HG02981 (cell line): ENCODE measurements around the gene EFCAB8.
"Not testable (repeated sequence)": the region's sequence is repeated elsewhere in the genome, so short reads cannot be mapped to it uniquely, and the experiment has no call there.

Experiments used
- ATAC-seq: cut with Tn5 transposase; IDR thresholded peaks from one replicate; pipeline ENCODE4 v1.9.1; 2021; ENCODE audit warnings: mild to moderate bottlenecking, moderate library complexity; ENCODE audit not compliant: unreplicated experiment

EFCAB8 gene

GRCh38 chr20:32943490-32944052 is 84.8 kb downstream of the EFCAB8 start:
- ATAC-seq, result no peak

GRCh38 chr20:32945710-32946221 is 87.0 kb downstream of the EFCAB8 start:
- ATAC-seq, result no peak

- no peak for ATAC-seq
Measured at GRCh38 chr20:32946629-32947028, 87.9 kb downstream of the EFCAB8 start.

GRCh38 chr20:32950539-32950938 is 91.8 kb downstream of the EFCAB8 start:
- ATAC-seq, result not testable (repeated sequence)

- no peak for ATAC-seq
Measured at GRCh38 chr20:32957459-32957858, 98.7 kb downstream of the EFCAB8 start.

- ATAC-seq, result no peak
Measured at GRCh38 chr20:32958574-32958973, 99.9 kb downstream of the EFCAB8 start.

GRCh38 chr20:32959351-32960221 is 100.9 kb downstream of the EFCAB8 start:
- ATAC-seq, result no peak

GRCh38 chr20:32960222-32960518 is 101.4 kb downstream of the EFCAB8 start:
- no peak for ATAC-seq

- no peak for ATAC-seq
Measured at GRCh38 chr20:32960849-32961731, 102.4 kb downstream of the EFCAB8 start.

GRCh38 chr20:32962053-32962452 is 103.3 kb downstream of the EFCAB8 start:
- ATAC-seq, result no peak

- not testable (repeated sequence) for ATAC-seq
Measured at GRCh38 chr20:32962646-32963045, 103.9 kb downstream of the EFCAB8 start.

- no peak for ATAC-seq
Measured at GRCh38 chr20:32963176-32963575, 104.5 kb downstream of the EFCAB8 start.

GRCh38 chr20:32964575-32964974 is 105.9 kb downstream of the EFCAB8 start:
- ATAC-seq, result no peak

- ATAC-seq, result no peak
Measured at GRCh38 chr20:32965115-32965514, 106.4 kb downstream of the EFCAB8 start.

GRCh38 chr20:32965581-32966373 is 107.1 kb downstream of the EFCAB8 start:
- ATAC-seq, result no peak

- no peak for ATAC-seq
Measured at GRCh38 chr20:32966382-32966781, 107.7 kb downstream of the EFCAB8 start.

GRCh38 chr20:32966881-32967781 is 108.4 kb downstream of the EFCAB8 start:
- ATAC-seq, result no peak

- ATAC-seq, result no peak
Measured at GRCh38 chr20:32967961-32968457, 109.3 kb downstream of the EFCAB8 start.

- no peak for ATAC-seq
Measured at GRCh38 chr20:32968478-32969241, 109.9 kb downstream of the EFCAB8 start.
